ENCODE measurements around the gene ROGDI. TPM values are rescaled to one million over a fixed set of nuclear protein-coding genes. Genes with fewer than 3 reads are reported as not detected.

The ROGDI gene
- total RNA-seq, 1 experiment from 2014 or later = 36.4 TPM

DNA sequence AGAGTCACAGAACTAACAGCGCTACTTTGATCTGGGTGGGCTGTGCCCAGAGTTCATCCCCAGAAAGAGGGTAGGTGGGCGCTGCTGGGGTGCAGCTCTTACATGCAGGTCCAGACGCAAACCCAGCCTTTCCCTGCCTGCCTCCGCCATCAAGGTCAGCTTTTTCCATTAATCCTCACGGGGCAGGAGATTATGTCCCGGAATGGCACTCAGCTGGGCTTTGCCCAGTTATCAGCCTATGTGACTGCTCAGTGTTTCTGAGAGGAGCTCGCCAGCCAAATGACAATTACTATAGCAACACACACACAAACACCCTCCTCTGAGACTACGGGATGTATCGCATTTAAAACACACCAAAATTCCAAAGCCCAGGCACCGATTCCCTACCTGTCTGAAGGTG, 24.5 kb upstream of the ROGDI start:
- no peaks in the 10 kb centered on the region for H3K79me2 ChIP-seq (ENCODE audit: insufficient read depth, low read length)
- no peak overlapping the region for H3K23ac ChIP-seq (ENCODE audit: insufficient read length, low read depth, low read length)
- no peak overlapping the region for H2BK15ac ChIP-seq (ENCODE audit: low read depth, low read length)
- no peak overlapping the region for H2BK20ac ChIP-seq (ENCODE audit: low read depth, low read length, poor library complexity, severe bottlenecking)
- TF ChIP-seq, protein P1, sequence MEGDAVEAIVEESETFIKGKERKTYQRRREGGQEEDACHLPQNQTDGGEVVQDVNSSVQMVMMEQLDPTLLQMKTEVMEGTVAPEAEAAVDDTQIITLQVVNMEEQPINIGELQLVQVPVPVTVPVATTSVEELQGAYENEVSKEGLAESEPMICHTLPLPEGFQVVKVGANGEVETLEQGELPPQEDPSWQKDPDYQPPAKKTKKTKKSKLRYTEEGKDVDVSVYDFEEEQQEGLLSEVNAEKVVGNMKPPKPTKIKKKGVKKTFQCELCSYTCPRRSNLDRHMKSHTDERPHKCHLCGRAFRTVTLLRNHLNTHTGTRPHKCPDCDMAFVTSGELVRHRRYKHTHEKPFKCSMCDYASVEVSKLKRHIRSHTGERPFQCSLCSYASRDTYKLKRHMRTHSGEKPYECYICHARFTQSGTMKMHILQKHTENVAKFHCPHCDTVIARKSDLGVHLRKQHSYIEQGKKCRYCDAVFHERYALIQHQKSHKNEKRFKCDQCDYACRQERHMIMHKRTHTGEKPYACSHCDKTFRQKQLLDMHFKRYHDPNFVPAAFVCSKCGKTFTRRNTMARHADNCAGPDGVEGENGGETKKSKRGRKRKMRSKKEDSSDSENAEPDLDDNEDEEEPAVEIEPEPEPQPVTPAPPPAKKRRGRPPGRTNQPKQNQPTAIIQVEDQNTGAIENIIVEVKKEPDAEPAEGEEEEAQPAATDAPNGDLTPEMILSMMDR (conservative IDR thresholded peaks at IDR 0.05) = no peak
- H4K91ac ChIP-seq (ENCODE audit: insufficient read length, low read depth, low read length) = no peak overlapping the region
- H3K4me3 Mint-ChIP-seq = no peak overlapping the region
- H3K27me3 Mint-ChIP-seq (ENCODE audit: low read depth) = no peaks in the 10 kb centered on the region
- no CpG with 5 or more reads among the region's 10 CpGs for WGBS (ENCODE audit: extremely low coverage, insufficient read length, low lambda C conversion rate)
- no peaks in the 10 kb centered on the region for H4K20me1 ChIP-seq (ENCODE audit: control insufficient read depth, insufficient read depth, insufficient read length)
- H3K79me1 ChIP-seq (ENCODE audit: insufficient read depth, low read depth, low read length, poor library complexity, severe bottlenecking) = no peaks in the 10 kb centered on the region
- H3K56ac ChIP-seq (ENCODE audit: insufficient read length, low read depth, low read length) = no peak overlapping the region
- H3K36me3 Mint-ChIP-seq (ENCODE audit: insufficient read depth in 1 of 3, low read depth in 3 of 3) = peaks cover 22 to 85% (median 68%) of the 10 kb centered on the region in 3 experiments; a peak in 6 of 7 replicates
- no peak overlapping the region for H2BK12ac ChIP-seq (ENCODE audit: insufficient read length, low read depth, low read length)
- H3T11ph ChIP-seq (ENCODE audit: low read length) = no peak overlapping the region
- DNase-seq = no peak
- H3K9me3 Mint-ChIP-seq = no peaks in the 10 kb centered on the region
- no peak overlapping the region for H3K4me2 ChIP-seq (ENCODE audit: insufficient read depth, insufficient read length, low read length)
- H3K4me1 ChIP-seq (ENCODE audit: insufficient read depth, low read length) = no peaks in the 10 kb centered on the region
- H3K4ac ChIP-seq (ENCODE audit: low read depth, low read length) = no peak overlapping the region
- no peak overlapping the region for H3K14ac ChIP-seq (ENCODE audit: insufficient read depth, low read length)
- no peak overlapping the region for H3K27ac ChIP-seq (ENCODE audit: insufficient read length, low read depth, low read length)
- no peaks in the 10 kb centered on the region for H3K9me3 ChIP-seq (ENCODE audit: control insufficient read depth, low read depth, low read length)
- no peak overlapping the region for H2AFZ ChIP-seq (ENCODE audit: low read length)
- H4K5ac ChIP-seq (ENCODE audit: insufficient read length, low read depth, low read length) = no peak overlapping the region
- no peaks in the 10 kb centered on the region for H3K4me1 Mint-ChIP-seq
- no peak overlapping the region for H4K8ac ChIP-seq (replicated peaks; ENCODE audit: insufficient read length, low read depth, low read length)
- H3K23me2 ChIP-seq (ENCODE audit: insufficient read length, low read depth, low read length, poor library complexity, severe bottlenecking) = no peaks in the 10 kb centered on the region
- no peak overlapping the region for H3K9ac ChIP-seq (ENCODE audit: extremely low read depth, insufficient read length, low read length)
- H3K27me3 ChIP-seq (ENCODE audit: insufficient read depth, low read length) = no peaks in the 10 kb centered on the region
- no peak overlapping the region for H2AK5ac ChIP-seq (ENCODE audit: insufficient read length, low read length)
- peak overlapping the region in 1 of 3 experiments; percentile 72; a peak in 2 of 7 replicates for H3K27ac Mint-ChIP-seq
- H3K18ac ChIP-seq (ENCODE audit: insufficient read length, low read depth, low read length) = no peak overlapping the region
- H2BK5ac ChIP-seq (ENCODE audit: insufficient read length, low read length) = no peak overlapping the region
- H2BK120ac ChIP-seq (ENCODE audit: low read depth, low read length, poor library complexity, severe bottlenecking) = no peak overlapping the region
